Heart right ventricle (tissue), 16 donors: ENCODE data around the gene GLB1L3. TPM values are rescaled to one million over a fixed set of nuclear protein-coding genes. Genes with fewer than 3 reads are reported as not detected.

Experiments
- ATAC-seq, 8 donors: fragments of 200-7000 bp; cut with Tn5 transposase; one replicate each; pipeline ENCODE4 v1.9.1; 2020; ENCODE audit warnings: mild to moderate bottlenecking in 8 of 8, moderate library complexity in 8 of 8, moderate number of reproducible peaks in 1 of 8
- DNase-seq, 2 donors: peaks; one replicate each; pipeline ENCODE4 v3.0.0-alpha.2; 2020
- H3K27ac ChIP-seq, 10 donors: fragments of 200-600 bp; sonication (generic) in 2 of 10; one replicate each; pipeline versions ENCODE4 v1.5.0 to v1.8.0; 2020 to 2022; ENCODE audit warnings: mild to moderate bottlenecking in 3 of 10
- H3K27me3 ChIP-seq, 7 donors: fragments of 200-600 bp; one replicate each; pipeline ENCODE4 v1.8.0; 2021 to 2022; ENCODE audit warnings: mild to moderate bottlenecking in 2 of 7
- H3K36me3 ChIP-seq, 9 donors: fragments of 200-600 bp; sonication (generic) in 1 of 9; one replicate each; pipeline versions ENCODE4 v1.5.0 to v1.8.0; 2020 to 2022; ENCODE audit warnings: mild to moderate bottlenecking in 2 of 9
- H3K4me1 ChIP-seq, 9 donors: fragments of 200-600 bp; sonication (generic) in 1 of 9; one replicate each; pipeline versions ENCODE4 v1.5.0 to v1.8.0; 2020 to 2022; ENCODE audit warnings: mild to moderate bottlenecking in 4 of 9
- H3K4me3 ChIP-seq, 10 donors: fragments of 200-600 bp; sonication (generic) in 2 of 10; one replicate each; pipeline versions ENCODE4 v1.5.0 to v1.8.0; 2020 to 2022; ENCODE audit warnings: mild to moderate bottlenecking in 7 of 10, moderate library complexity in 2 of 10
- H3K9me3 ChIP-seq, 11 donors: fragments of 200-600 bp in 10 of 11; sonication (generic) in 2 of 11; one replicate each; pipeline versions ENCODE4 v1.5.0 to v1.8.0; 2013 to 2022; ENCODE audit warnings: mild to moderate bottlenecking in 2 of 11, control low read depth in 1 of 11, moderate library complexity in 1 of 11
- CTCF ChIP-seq, 9 donors: fragments of 200-600 bp; sonication (generic) in 2 of 9; IDR thresholded peaks; one replicate each; pipeline versions ENCODE4 v1.5.0 to v1.8.0; 2021 to 2022; ENCODE audit warnings: antibody characterized with exemption in 9 of 9, mild to moderate bottlenecking in 5 of 9, moderate library complexity in 1 of 9
- whole genome bisulfite sequencing, 2 donors: extraction: QIAGEN DNeasy Blood & Tissue Kit; methylation state at CpG; one replicate each; pipeline ENCODE4 v1.1.7; 2013; ENCODE audit warnings: inconsistent platforms in 1 of 2; 5-methylcytosine and 5-hydroxymethylcytosine counted together
- intact Hi-C, 10 donors: fragments of 100-400 bp; cut with DNase I; formaldehyde crosslinking; loops; one replicate each; pipeline versions ENCODE4 v1.11.1 to v1.14.2; 2022
- polyA plus RNA-seq, 2 donors: library from polyadenylated mRNA; stranded (reverse); fragments of 200-250 nt; gene quantifications; one replicate each; pipeline ENCODE4 v1.2.3, GENCODE V29; 2013
- total RNA-seq, 10 donors: library from RNA; stranded (reverse); fragmentation: NEBNext Ultra II Directional in 3 of 10; extraction: Animal tissue kit (Norgen Biotek cat#: 25700) in 3 of 10; gene quantifications; one replicate each; pipeline versions ENCODE4 v1.2.1 to v1.2.4, GENCODE V29; 2021 to 2023
- donor health status: Arrhythmogenic right ventricular cardiomyopathy.
- donor health status: ischemic (EF 13 %, LVEDD 7.1; RV severe dilation, severe dysfunction).
- donor health status: healthy with polysubstance abuse.
- donor health status: DM: no; HTN: yes; CAD: no.
- donor health status: DM: no; HTN: no; CAD: no.
- donor health status: ischemic (EF 25% LVEDD 6.9; RV normal size, moderate dysfunction).
- donor health status: ischemic (EF 25% LVEDD 5.7; RV mildly dilated, moderate dysfunction).
- donor health status: healthy.
- donor health status: DM: yes; HTN: yes; CAD: no.
- donor health status: Ischemic cardiomyopathy.
- donor health status: ischemic (EF 35%, LVEDD 5.7; RV mildly dilated, moderate dysfunction).
- donor health status: nonischemic (EF 11% LVEDD 7.7; RV severe dilation, severe dysfunction).
- donor health status: DM: yes; HTN: yes; CAD: no.
- donor health status: PGD.
- donor health status: ischemic (EF 29% LVEDD 5.4; RV normal size, mild dysfunction).
- donor health status: nonischemic (EF 23%, LVEDD 6.1; RV moderate dilation, normal function).

GLB1L3 gene
- total and polyA plus RNA-seq, 12 donors, result not detected

DNA sequence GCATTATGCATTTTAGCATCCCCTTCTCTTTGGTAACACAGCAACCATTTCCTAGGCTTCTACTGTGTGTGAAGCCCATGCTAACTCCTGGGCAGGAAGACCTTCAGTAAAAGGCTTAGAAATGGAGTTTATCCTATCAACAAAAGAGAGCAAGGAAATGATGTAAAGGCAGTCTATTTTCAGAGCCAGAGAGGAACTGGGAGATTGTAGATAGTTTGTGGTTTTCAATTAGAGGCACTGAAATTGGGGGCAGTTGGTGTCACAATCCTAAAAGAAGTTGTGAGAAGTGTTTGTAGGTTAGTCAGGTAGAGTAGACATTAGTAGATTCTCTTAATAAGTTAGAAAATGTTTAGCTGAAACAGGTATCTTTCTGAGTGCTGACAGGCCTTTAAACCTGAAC lies 15.7 kb upstream of the GLB1L3 start:
- Histone ChIP-seq H3K27me3 (no peaks in the 10 kb centered on the region), H3K36me3 (peaks cover 0 to 89% (median 49%) of the 10 kb centered on the region in 9 donors), H3K4me3 (no peak overlapping the region), H3K27ac (no peak overlapping the region), H3K4me1 (peaks cover 0 to 4% (median 0%) of the 10 kb centered on the region in 9 donors), H3K9me3 (no peaks in the 10 kb centered on the region)
- intact Hi-C loops, result loop anchor here in 1 of 10 donors (10.0 kb wide), 1 partner anchor 64 kb away; no protein-coding TSS in a partner anchor
- DNase-seq (no peak), ATAC-seq (no peak)
- no peak for TF ChIP-seq CTCF (IDR thresholded peaks at IDR 0.05)

GRCh38 chr11:134260983-134261382 lies 15.2 kb upstream of the GLB1L3 start:
- ATAC-seq, result no peak
- intact Hi-C loops, result loop anchor here in 1 of 10 donors (10.0 kb wide), 1 partner anchor 64 kb away; no protein-coding TSS in a partner anchor
- 90 to 92% methylated on average over 16 of the region's 16 CpGs for WGBS, 2 donors

GRCh38 chr11:134261626-134262488 lies 14.3 kb upstream of the GLB1L3 start:
- peak in 7 of 9 donors; percentile 23 to 56 (median 31) for TF ChIP-seq CTCF (IDR thresholded peaks at IDR 0.05)
- H3K27ac ChIP-seq, result no peak overlapping the region
- H3K27me3 ChIP-seq, result no peaks in the 10 kb centered on the region
- WGBS, 2 donors, result 89 to 94% methylated on average over 14 of the region's 14 CpGs
- no peaks in the 10 kb centered on the region for H3K9me3 ChIP-seq
- intact Hi-C loops, result loop anchor here in 1 of 10 donors (10.0 kb wide), 1 partner anchor 63 kb away; no protein-coding TSS in a partner anchor
- no peak overlapping the region for H3K4me3 ChIP-seq
- peaks cover 0 to 94% (median 49%) of the 10 kb centered on the region in 9 donors for H3K36me3 ChIP-seq
- ATAC-seq, result peak in 1 of 8 donors; percentile 44
- peaks cover 0 to 4% (median 0%) of the 10 kb centered on the region in 9 donors for H3K4me1 ChIP-seq
- DNase-seq, result no peak

More at GRCh38 chr11:134260983-134261382, 15.2 kb upstream of the GLB1L3 start:
- Histone ChIP-seq H3K4me1 (peaks cover 0 to 4% (median 0%) of the 10 kb centered on the region in 9 donors), H3K27ac (no peak overlapping the region), H3K9me3 (no peaks in the 10 kb centered on the region), H3K4me3 (no peak overlapping the region), H3K36me3 (peaks cover 0 to 94% (median 49%) of the 10 kb centered on the region in 9 donors), H3K27me3 (no peaks in the 10 kb centered on the region)
- no peak for TF ChIP-seq CTCF (IDR thresholded peaks at IDR 0.05)
- DNase-seq, result no peak

DNA sequence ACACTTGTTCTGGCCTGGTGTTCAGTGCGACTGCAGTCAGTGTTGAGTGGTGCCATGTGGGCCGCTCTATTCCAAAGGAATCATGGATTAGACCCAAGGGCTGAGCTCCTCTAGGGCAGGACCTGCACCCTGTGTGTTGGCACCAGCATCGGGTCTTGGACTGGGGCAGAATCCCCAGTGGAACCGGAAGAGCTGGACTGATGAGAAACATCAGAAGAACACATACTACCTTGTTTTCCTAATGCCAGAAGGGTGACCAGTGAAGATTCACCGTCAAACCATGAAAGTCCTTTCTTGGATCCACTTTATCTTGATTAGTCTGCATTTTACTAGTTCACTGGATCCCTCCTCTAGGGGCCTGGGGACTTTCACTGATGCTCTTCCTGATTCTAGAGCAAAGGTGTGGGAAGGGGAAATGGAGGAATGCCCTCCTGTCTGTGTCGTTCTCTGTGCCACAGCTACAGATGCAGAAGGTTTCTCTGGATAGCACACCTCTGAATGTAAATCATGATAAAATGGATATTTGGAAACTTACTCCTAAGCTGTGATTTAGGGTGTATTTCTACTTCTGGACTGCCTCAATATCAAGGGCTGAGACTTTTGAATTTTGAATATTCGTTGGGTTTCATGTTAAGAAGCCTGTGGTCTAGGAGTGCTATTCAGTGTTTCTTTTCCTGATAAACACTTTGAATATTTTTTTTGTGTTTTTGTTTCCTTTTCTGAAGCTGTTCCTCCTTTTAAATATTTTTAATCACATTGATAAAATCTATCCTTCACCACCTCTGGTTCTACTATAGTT lies 11.0 kb upstream of the GLB1L3 start:
- no peak for TF ChIP-seq CTCF (IDR thresholded peaks at IDR 0.05)
- H3K27me3 ChIP-seq, result peaks cover 0 to 13% (median 5%) of the 10 kb centered on the region in 7 donors
- H3K4me3 ChIP-seq, result no peak overlapping the region
- no peak for DNase-seq
- H3K9me3 ChIP-seq, result no peaks in the 10 kb centered on the region
- H3K27ac ChIP-seq, result no peak overlapping the region
- H3K36me3 ChIP-seq, result peaks cover 0 to 62% (median 31%) of the 10 kb centered on the region in 9 donors
- H3K4me1 ChIP-seq, result peaks cover 0 to 9% (median 0%) of the 10 kb centered on the region in 9 donors
- no peak for ATAC-seq
- WGBS, 2 donors, result 93 to 95% methylated on average over 7 of the region's 7 CpGs
- intact Hi-C loops, result loop anchor here in 1 of 10 donors (10.0 kb wide), 1 partner anchor 60 kb away; no protein-coding TSS in a partner anchor
